ENCODE measurements around the gene PTCD3. TPM values are rescaled to one million over a fixed set of nuclear protein-coding genes. Genes with fewer than 3 reads are reported as not detected.

Gene PTCD3
- total RNA-seq, 1 experiment from 2014 or later, result 180 TPM

- Histone ChIP-seq H4K20me1 (ENCODE audit: control insufficient read depth, insufficient read depth, insufficient read length) (no peaks in the 10 kb centered on the region), H3K27me3 (ENCODE audit: insufficient read depth, low read length) (no peaks in the 10 kb centered on the region), H3K14ac (ENCODE audit: insufficient read depth, low read length) (no peak overlapping the region), H2BK15ac (ENCODE audit: low read depth, low read length) (no peak overlapping the region), H3K18ac (ENCODE audit: insufficient read length, low read depth, low read length) (no peak overlapping the region), H4K8ac (replicated peaks; ENCODE audit: insufficient read length, low read depth, low read length) (no peak overlapping the region), H2BK20ac (ENCODE audit: low read depth, low read length, poor library complexity, severe bottlenecking) (no peak overlapping the region), H3K23me2 (ENCODE audit: insufficient read length, low read depth, low read length, poor library complexity, severe bottlenecking) (no peaks in the 10 kb centered on the region), H3K4me2 (ENCODE audit: insufficient read depth, insufficient read length, low read length) (no peak overlapping the region), H2BK5ac (ENCODE audit: insufficient read length, low read length) (no peak overlapping the region), H2AFZ (ENCODE audit: low read length) (no peak overlapping the region), H2BK120ac (ENCODE audit: low read depth, low read length, poor library complexity, severe bottlenecking) (no peak overlapping the region), H3K56ac (ENCODE audit: insufficient read length, low read depth, low read length) (no peak overlapping the region), H4K5ac (ENCODE audit: insufficient read length, low read depth, low read length) (no peak overlapping the region), H2BK12ac (ENCODE audit: insufficient read length, low read depth, low read length) (no peak overlapping the region), H3K79me1 (ENCODE audit: insufficient read depth, low read depth, low read length, poor library complexity, severe bottlenecking) (no peaks in the 10 kb centered on the region), H3T11ph (ENCODE audit: low read length) (no peak overlapping the region), H3K27ac (ENCODE audit: insufficient read length, low read depth, low read length) (no peak overlapping the region), H3K23ac (ENCODE audit: insufficient read length, low read depth, low read length) (no peak overlapping the region), H4K91ac (ENCODE audit: insufficient read length, low read depth, low read length) (no peak overlapping the region), H3K9ac (ENCODE audit: extremely low read depth, insufficient read length, low read length) (no peak overlapping the region), H2AK5ac (ENCODE audit: insufficient read length, low read length) (no peak overlapping the region), H3K79me2 (ENCODE audit: insufficient read depth, low read length) (no peaks in the 10 kb centered on the region), H3K9me3 (ENCODE audit: control insufficient read depth, low read depth, low read length) (no peaks in the 10 kb centered on the region), H3K4me1 (ENCODE audit: insufficient read depth, low read length) (no peaks in the 10 kb centered on the region), H3K4ac (ENCODE audit: low read depth, low read length) (no peak overlapping the region)
- no peaks in the 10 kb centered on the region for H3K9me3 Mint-ChIP-seq
- no peak overlapping the region for H3K27ac Mint-ChIP-seq
- TF ChIP-seq, protein P1, sequence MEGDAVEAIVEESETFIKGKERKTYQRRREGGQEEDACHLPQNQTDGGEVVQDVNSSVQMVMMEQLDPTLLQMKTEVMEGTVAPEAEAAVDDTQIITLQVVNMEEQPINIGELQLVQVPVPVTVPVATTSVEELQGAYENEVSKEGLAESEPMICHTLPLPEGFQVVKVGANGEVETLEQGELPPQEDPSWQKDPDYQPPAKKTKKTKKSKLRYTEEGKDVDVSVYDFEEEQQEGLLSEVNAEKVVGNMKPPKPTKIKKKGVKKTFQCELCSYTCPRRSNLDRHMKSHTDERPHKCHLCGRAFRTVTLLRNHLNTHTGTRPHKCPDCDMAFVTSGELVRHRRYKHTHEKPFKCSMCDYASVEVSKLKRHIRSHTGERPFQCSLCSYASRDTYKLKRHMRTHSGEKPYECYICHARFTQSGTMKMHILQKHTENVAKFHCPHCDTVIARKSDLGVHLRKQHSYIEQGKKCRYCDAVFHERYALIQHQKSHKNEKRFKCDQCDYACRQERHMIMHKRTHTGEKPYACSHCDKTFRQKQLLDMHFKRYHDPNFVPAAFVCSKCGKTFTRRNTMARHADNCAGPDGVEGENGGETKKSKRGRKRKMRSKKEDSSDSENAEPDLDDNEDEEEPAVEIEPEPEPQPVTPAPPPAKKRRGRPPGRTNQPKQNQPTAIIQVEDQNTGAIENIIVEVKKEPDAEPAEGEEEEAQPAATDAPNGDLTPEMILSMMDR (conservative IDR thresholded peaks at IDR 0.05), result no peak
- H3K36me3 Mint-ChIP-seq (ENCODE audit: insufficient read depth in 1 of 3, low read depth in 3 of 3), result peaks cover 29 to 90% (median 48%) of the 10 kb centered on the region in 3 experiments; a peak in 6 of 7 replicates
- no peak for DNase-seq
- no peak overlapping the region for H3K4me3 Mint-ChIP-seq
- H3K4me1 Mint-ChIP-seq, result no peaks in the 10 kb centered on the region
- no peaks in the 10 kb centered on the region for H3K27me3 Mint-ChIP-seq (ENCODE audit: low read depth)
- WGBS (ENCODE audit: extremely low coverage, insufficient read length, low lambda C conversion rate), result no CpG with 5 or more reads among the region's 5 CpGs
These were observed 23.3 kb upstream of the PTCD3 start for GRCh38 chr2:86082756-86083155.

Data from H9 (cell line).